Muscle of leg (tissue), 11 donors: ENCODE results near the gene HACL1. TPM values are rescaled to one million over a fixed set of nuclear protein-coding genes. Genes with fewer than 3 reads are reported as not detected.
"Not testable (repeated sequence)": the region's sequence is repeated elsewhere in the genome, so short reads cannot be mapped to it uniquely, and the experiment has no call there.

Source experiments
- DNase-seq: peaks from one replicate; pipeline ENCODE4 v3.0.0; 2013
- H3K27ac ChIP-seq: one replicate; pipeline ENCODE4 v1.5.1; 2013; ENCODE audit warnings: mild to moderate bottlenecking, low read length, control low read depth
- H3K27me3 ChIP-seq: one replicate; pipeline ENCODE4 v1.6.1; 2013; ENCODE audit warnings: low read length; ENCODE audit not compliant: control insufficient read depth, insufficient read depth
- H3K36me3 ChIP-seq: one replicate; pipeline ENCODE4 v1.6.1; 2013; ENCODE audit warnings: low read length; ENCODE audit not compliant: control insufficient read depth, insufficient read depth
- H3K4me1 ChIP-seq: one replicate; pipeline ENCODE4 v1.6.1; 2013; ENCODE audit warnings: low read length; ENCODE audit not compliant: control insufficient read depth, insufficient read depth
- H3K4me3 ChIP-seq: one replicate; pipeline ENCODE4 v1.5.1; 2013; ENCODE audit warnings: low read length, control low read depth
- H3K9me3 ChIP-seq: replicated peaks from 2 replicates; pipeline ENCODE4 v1.6.1; 2013; ENCODE audit warnings: low read depth, low read length; ENCODE audit not compliant: control insufficient read depth
- WGBS: methylation state at CpG from one replicate; pipeline ENCODE4 v1.1.5; 2013; ENCODE audit warnings: missing lambda C conversion rate; ENCODE audit not compliant: insufficient coverage; 5-methylcytosine and 5-hydroxymethylcytosine counted together
- polyA plus RNA-seq, 8 donors: library from polyadenylated mRNA; unstranded; fragments of 120-200 nt; gene quantifications; one replicate each; pipeline versions ENCODE4 v1.2.1 to v1.2.3, GENCODE V29; 2013; ENCODE audit warnings: inconsistent platforms in 1 of 8, low replicate concordance in 1 of 8; ENCODE audit not compliant: insufficient read length in 8 of 8, insufficient read depth in 1 of 8
- total RNA-seq: library from RNA; stranded (reverse); fragments of 120-200 nt; gene quantifications from one replicate; pipeline ENCODE4 v1.2.4, GENCODE V29; 2013

HACL1 gene
- total and polyA plus RNA-seq, 9 donors = 6.6 to 11.0 (median 8.4) TPM

DNA sequence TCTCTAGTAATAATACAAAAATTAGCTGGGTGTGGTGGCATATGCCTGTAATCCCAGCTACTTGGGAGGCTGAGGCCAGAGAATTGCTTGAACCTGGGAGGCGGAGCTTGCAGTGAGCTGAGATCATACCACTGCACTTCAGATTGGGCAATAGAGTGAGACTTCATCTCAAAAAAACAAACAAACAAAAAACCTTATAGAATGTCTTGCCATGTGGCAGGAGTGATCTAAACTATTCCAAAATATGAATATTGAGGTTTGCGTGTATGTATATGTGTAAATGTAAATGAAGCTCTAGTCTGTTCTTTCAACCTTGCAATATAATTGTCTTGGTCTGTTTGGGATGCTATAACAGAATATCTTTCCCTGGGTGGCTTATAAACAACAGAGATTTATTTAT, 68.8 kb downstream of the HACL1 start:
- not testable (repeated sequence) for H3K27me3 ChIP-seq, H3K4me3 ChIP-seq, H3K9me3 ChIP-seq, H3K4me1 ChIP-seq, H3K36me3 ChIP-seq, H3K27ac ChIP-seq, DNase-seq
- no CpG with 5 or more reads among the region's 2 CpGs for WGBS

GRCh38 chr3:15531346-15531745, 70.0 kb downstream of the HACL1 start:
- no peaks in the 10 kb centered on the region for H3K9me3 ChIP-seq
- no CpG with 5 or more reads among the region's 1 CpG for WGBS
- H3K4me1 ChIP-seq = peaks cover 16% of the 10 kb centered on the region
- DNase-seq = no peak
- no peaks in the 10 kb centered on the region for H3K27me3 ChIP-seq
- H3K36me3 ChIP-seq = no peaks in the 10 kb centered on the region
- no peak overlapping the region for H3K4me3 ChIP-seq
- no peak overlapping the region for H3K27ac ChIP-seq

- no peak for DNase-seq
- no peak overlapping the region for H3K27ac ChIP-seq
Measured at GRCh38 chr3:15528854-15529537, 72.4 kb downstream of the HACL1 start.

GRCh38 chr3:15527031-15527459, 74.3 kb downstream of the HACL1 start:
- 70% methylated on average over 2 of the region's 4 CpGs for WGBS
- Histone ChIP-seq H3K4me1 (peaks cover 28% of the 10 kb centered on the region), H3K27ac (no peak overlapping the region), H3K4me3 (no peak overlapping the region), H3K27me3 (no peaks in the 10 kb centered on the region), H3K9me3 (no peaks in the 10 kb centered on the region), H3K36me3 (no peaks in the 10 kb centered on the region)
- DNase-seq = peak; percentile 64

More at GRCh38 chr3:15528854-15529537, 72.4 kb downstream of the HACL1 start:
- WGBS = 92% methylated on average over 2 of the region's 4 CpGs
- no peaks in the 10 kb centered on the region for H3K9me3 ChIP-seq
- no peaks in the 10 kb centered on the region for H3K36me3 ChIP-seq
- H3K4me1 ChIP-seq = peaks cover 17% of the 10 kb centered on the region
- no peaks in the 10 kb centered on the region for H3K27me3 ChIP-seq
- H3K4me3 ChIP-seq = no peak overlapping the region

- Histone ChIP-seq H3K27ac (no peak overlapping the region), H3K27me3 (no peaks in the 10 kb centered on the region), H3K4me1 (peaks cover 31% of the 10 kb centered on the region), H3K36me3 (no peaks in the 10 kb centered on the region), H3K9me3 (no peaks in the 10 kb centered on the region), H3K4me3 (no peak overlapping the region)
- no peak for DNase-seq
- WGBS = no CpG with 5 or more reads among the region's 1 CpG
Measured at GRCh38 chr3:15525790-15526189, 75.6 kb downstream of the HACL1 start.

DNA sequence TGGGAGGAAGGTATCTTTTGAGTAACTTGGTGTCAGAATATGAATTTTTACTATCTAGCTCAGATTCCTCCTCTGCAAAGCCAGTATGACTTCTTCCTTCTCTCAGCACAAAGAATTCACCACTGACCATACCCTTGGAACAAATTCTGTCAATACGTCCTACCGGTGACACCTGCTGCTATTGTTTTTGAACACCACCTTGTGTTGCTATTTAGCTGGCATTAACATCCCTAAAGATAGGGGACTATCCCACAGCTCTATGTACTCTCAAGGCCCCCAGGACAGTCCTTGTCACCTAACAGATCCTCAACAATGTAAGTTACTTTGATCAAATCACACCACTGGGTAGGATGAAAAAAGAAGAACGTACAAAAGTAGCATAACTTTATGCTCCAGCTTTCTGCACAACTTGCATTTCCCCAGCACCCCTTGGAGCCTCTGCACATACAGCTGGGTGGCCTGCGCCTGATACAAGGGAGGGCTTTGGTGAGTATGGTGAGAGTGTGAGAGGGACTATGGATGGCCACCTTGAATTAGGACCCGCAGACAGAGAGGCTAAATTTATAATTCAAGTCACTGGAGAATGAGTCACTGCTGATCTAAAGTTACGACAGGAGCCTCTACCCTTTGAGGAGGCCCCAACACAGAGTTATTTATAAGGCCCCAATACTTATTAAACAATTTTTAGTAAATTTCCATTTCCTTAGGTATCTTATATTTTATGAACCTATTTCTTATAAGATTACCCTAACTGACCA, 77.5 kb downstream of the HACL1 start:
- Histone ChIP-seq H3K9me3 (no peaks in the 10 kb centered on the region), H3K27me3 (no peaks in the 10 kb centered on the region), H3K4me3 (no peak overlapping the region), H3K4me1 (peaks cover 45% of the 10 kb centered on the region), H3K36me3 (no peaks in the 10 kb centered on the region), H3K27ac (peak overlapping the region; percentile 42)
- WGBS = 42% methylated on average over 2 of the region's 6 CpGs
- DNase-seq = no peak

DNA sequence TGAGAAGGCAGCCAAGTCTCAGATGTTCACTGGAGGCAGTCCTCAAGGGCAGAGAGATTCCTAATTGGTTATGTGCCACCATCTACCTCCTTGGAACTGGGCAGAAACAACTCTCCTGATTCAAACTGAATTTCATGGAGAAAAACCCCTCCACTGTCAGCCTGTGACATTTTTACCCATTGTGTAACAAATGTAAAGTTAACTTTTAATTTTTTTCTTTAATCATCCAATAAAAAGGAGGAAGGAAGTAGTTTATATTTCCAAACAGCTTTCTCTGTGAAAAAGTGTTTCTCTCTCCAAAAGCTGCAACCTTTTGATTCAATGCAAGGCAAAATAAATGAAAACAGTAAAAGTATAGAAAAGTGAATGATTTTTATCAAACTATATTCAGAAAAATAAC, 79.4 kb downstream of the HACL1 start:
- Histone ChIP-seq H3K27ac (peak overlapping the region; percentile 88), H3K36me3 (no peaks in the 10 kb centered on the region), H3K4me3 (no peak overlapping the region), H3K27me3 (no peaks in the 10 kb centered on the region), H3K4me1 (peaks cover 41% of the 10 kb centered on the region), H3K9me3 (no peaks in the 10 kb centered on the region)
- no peak for DNase-seq

- no peaks in the 10 kb centered on the region for H3K36me3 ChIP-seq
- H3K27ac ChIP-seq = peak within 1 kb of the TSS; percentile 88
- H3K4me3 ChIP-seq = peak within 1 kb of the TSS; percentile 36
- DNase-seq = peak; percentile 35
- no CpG with 5 or more reads among the region's 6 CpGs for WGBS
- H3K4me1 ChIP-seq = peaks cover 38% of the 10 kb centered on the region
- no peaks in the 10 kb centered on the region for H3K27me3 ChIP-seq
- H3K9me3 ChIP-seq = no peaks in the 10 kb centered on the region
Measured at GRCh38 chr3:15521573-15521965, 79.8 kb downstream of the HACL1 start, which contains the start of gene COLQ. COLQ (minus strand) TSS chr3:15521706; CDS start chr3:15521625, 81 bp downstream.

- Histone ChIP-seq H3K27me3 (no peaks in the 10 kb centered on the region), H3K4me3 (peak overlapping the region; percentile 36), H3K9me3 (no peaks in the 10 kb centered on the region), H3K36me3 (no peaks in the 10 kb centered on the region), H3K27ac (peak overlapping the region; percentile 88), H3K4me1 (peaks cover 42% of the 10 kb centered on the region)
- DNase-seq = no peak
- WGBS = 13% methylated on average over 4 of the region's 14 CpGs
Measured at GRCh38 chr3:15520804-15521572, 80.4 kb downstream of the HACL1 start.

- 33% methylated on average over 1 of the region's 3 CpGs for WGBS
- H3K27ac ChIP-seq = peak overlapping the region; percentile 88
- H3K27me3 ChIP-seq = no peaks in the 10 kb centered on the region
- peak overlapping the region; percentile 36 for H3K4me3 ChIP-seq
- DNase-seq = no peak
- no peaks in the 10 kb centered on the region for H3K36me3 ChIP-seq
- H3K4me1 ChIP-seq = peaks cover 46% of the 10 kb centered on the region
- no peaks in the 10 kb centered on the region for H3K9me3 ChIP-seq
Measured at GRCh38 chr3:15520185-15520584, 81.2 kb downstream of the HACL1 start.
